ENCODE measurements around the gene TNS4. TPM values are rescaled to one million over a fixed set of nuclear protein-coding genes. Genes with fewer than 3 reads are reported as not detected.

TNS4 gene
- total RNA-seq, 1 donor from 2014 or later = not detected

DNA sequence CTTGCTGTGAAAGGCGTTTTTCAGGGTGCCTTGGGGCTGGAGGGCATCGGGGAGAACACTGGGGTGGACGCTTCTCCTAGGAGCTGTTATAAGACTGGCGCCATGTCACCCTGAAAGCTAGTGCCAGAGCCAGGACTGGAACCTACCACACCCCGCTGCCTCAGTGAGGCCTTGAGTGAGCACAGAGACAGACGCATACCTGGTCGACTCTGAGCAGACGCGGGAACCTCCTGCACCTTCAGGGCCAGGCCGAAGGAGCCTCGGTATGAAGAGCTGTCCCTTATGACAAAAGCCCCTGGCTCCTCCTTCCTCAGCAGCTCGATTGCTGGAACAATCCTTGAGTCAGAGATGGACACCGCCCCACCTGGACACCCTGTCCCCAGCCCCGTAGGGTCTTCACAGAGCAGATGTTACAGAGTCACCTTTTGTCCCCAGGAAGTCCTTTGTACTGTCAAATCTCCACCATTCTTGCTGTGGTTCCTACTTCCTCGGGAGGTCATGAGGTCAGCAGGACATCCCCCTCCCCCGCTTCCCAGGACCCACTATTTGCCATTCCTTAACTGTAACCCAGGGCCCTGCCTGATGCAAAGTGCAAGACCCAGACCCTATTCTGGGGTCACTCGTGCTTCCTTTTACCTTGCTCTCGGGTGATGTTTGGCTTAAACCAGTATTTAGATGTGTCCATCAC, 17.0 kb downstream of the TNS4 start:
- intact Hi-C loops (cut with DNase I) = no loop called here
- DNase-seq (ENCODE audit: missing footprints) (no peak), ATAC-seq (no peak)

DNA sequence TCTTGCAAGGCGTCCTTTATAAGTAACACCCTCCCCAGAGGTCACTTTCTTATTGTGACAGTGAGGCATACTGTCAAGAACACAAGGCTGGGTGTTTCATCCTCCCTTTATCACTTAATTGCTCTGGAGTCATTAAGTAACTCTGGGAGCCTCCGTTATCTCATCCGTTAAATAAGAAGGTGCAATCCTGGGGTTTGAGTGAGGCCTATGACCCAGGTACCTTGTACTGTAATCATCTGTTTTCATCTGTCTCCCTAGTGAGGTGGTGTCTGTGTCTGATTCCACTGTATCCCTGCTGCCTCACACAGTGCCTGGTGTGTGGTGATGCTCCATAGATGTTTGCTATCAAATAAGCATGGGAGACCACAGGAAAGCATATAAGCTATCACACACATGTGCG, 17.7 kb downstream of the TNS4 start:
- ATAC-seq (no peak), DNase-seq (ENCODE audit: missing footprints) (no peak)
- intact Hi-C loops (cut with DNase I) = no loop called here

DNA sequence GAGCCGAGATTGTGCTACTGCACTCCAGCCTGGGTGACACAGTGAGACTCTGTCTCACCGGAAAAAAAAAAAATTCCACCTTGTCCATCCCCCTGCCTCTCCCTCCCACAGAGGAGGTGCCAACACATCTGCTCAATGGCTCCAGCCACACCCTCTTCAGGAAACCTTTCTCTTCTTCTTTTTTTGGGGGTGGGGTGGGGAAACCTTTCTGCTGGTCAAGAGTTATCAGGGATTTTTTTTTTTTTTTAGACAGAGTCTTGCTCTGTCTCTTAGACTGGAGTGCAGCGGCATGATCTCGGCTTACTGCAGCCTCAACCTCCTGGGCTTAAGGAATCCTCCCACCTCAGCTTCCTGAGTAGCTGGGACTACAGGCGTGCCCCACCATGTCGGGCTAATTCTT, 18.7 kb downstream of the TNS4 start:
- intact Hi-C loops (cut with DNase I) = no loop called here
- no peak for DNase-seq (ENCODE audit: missing footprints)
- ATAC-seq = no peak

DNA sequence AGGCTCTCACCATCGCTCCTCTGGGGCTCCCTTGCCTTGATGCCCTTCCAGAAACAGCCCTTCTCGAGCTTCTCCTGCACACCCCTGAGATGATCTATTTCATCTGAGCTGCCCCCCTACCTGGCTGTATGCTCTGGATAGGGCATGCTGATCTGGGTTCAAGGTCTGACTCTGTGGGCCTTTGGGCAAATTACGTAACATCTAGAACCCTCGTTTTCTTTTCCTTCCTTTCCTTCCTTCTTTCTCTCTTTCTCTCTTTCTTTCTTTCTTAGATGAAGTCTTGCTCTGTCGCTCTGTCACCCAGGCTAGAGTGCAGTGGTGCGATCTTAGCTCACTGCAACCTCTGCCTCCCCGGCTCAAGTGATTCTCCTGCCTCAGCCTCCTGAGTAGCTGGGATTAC, 20.3 kb downstream of the TNS4 start:
- ATAC-seq (no peak), DNase-seq (ENCODE audit: missing footprints) (no peak)
- intact Hi-C loops (cut with DNase I) = no loop called here

DNA sequence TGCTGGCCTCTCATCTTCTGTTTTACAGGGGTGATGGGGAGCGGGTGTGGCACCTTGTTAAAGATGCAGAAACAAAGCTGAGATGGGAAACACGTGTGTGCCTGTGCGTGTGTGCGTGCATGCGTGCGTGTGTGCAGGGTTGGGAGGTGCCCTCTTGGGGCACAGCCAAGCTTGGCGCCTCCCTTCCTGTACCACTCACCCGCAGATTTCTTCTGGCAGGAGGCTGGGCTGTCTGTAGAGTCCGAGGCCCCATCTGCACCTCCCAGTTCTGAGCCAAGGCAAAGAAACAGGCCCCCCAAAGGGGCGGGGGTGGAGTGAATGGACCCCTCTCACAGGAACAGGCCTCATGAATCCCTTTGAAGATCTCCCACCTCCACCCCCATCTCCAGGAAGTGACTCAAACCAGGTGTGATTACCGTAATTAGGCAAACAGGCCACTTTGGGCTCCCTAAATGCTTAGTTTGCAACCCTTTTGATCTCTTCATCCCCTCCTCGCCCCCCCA, 20.9 kb downstream of the TNS4 start:
- intact Hi-C loops (cut with DNase I) = no loop called here
- DNase-seq (ENCODE audit: missing footprints) (no peak), ATAC-seq (no peak)

DNA sequence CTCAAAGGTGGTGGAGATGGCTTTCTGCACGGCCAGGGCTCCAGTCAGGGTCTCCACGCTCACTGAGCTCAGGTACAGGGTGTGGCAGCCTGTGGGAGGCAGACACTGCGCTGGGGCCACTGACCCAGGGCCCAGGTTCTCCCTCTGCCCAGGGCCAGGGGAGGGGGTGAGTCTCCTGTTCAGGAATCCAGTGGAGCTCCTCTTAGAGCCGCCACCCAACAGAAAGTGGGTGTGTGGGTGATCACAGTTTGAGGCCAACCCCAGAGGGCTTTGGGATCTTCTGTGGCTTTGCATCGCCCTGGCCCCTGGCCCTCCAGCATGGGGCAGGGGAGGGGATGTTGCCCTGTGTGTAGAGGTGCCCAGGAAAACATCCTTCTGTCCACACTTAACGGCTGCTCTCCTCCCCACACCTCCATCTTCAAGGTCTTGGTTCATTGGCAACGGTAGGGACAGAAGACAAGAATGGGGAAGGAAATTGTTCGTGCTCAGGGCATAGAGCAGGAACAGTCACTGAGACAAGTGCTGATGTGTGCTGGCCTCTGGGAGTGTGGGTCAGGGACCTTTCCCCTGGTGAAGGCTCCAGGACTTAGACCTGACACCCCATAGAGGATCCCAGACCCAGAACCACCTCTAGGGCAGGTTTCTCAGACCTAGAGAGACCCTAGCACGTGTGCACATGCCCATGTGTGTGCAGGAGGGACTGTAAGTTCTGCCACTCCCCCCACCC, 21.5 kb downstream of the TNS4 start:
- no peak for DNase-seq (ENCODE audit: missing footprints)
- no peak for ATAC-seq
- intact Hi-C loops (cut with DNase I) = no loop called here

DNA sequence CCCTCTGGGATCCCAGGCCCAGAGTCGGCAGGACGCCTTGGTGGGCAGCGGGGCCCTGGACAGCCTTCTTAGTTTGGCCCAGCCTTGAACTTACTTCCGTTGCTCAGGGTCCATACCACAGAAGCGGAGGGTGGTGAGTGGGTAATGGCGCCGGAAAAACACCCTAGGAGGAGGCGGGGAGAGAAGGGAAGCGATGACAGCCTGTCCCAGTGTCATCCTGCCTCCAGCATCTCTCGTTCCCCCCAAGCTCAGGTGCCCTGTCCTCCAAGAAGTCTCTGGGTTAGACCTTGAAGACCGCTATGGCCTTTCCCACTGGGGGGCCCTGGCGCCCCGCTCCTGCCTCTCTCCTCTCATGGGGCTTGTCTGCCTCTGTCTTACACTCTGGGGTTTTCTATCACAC, 22.9 kb downstream of the TNS4 start:
- no peak for DNase-seq (ENCODE audit: missing footprints)
- intact Hi-C loops (cut with DNase I) = no loop called here
- no peak for ATAC-seq

DNA sequence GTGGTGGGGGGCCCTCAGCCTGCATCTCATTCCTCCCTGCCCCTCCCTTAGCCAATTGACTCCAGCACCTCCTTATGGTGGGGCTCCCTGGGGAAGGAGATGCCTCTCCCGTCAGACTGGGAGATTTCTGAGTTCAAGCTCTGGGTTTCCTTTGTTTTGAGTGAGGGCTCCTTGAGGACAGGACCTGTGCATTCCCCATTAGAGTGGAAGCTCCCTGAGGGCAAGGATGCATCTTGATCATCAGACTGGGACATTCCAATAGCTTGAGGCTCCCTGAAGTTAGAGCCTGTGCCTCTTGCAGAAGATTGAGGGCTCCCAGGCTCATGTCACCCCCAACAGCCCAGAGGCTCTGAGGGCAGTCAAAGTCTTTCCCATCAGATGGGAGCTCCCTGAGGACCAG, 23.6 kb downstream of the TNS4 start:
- DNase-seq (ENCODE audit: missing footprints) = no peak
- intact Hi-C loops (cut with DNase I) = no loop called here
- no peak for ATAC-seq

DNA sequence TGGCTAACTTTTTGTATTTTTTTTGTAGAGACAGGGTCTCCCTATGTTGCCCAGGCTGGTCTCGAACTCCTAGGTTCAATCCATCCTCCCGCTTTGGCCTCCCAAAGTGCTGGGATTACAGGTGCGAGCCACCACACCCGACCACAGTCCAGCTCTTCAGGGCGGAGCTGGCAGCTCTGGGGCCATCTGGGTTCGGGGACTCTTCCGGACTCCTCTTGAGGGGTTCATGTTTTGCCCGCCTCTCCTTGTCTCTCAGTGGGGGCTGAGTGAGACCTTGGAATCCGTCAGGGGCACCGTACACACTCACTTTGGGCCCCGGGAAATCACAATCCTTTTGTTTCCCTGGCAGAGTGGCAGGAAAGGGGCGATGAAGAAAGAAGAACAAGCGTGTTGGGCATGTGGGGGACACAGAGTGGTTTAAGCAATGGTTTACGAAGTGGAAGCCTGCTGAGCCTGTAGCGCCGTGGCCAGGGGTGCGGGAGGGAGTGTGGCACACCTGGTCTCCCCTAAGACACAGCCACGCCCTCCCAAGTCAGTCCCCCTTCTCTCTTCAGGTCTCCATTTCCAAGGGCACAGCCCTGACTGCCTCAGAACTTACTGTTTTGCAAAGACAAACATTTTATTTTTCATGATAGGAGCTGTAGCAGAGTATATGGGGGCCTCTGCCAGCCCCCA, 26.1 kb downstream of the TNS4 start:
- DNase-seq (ENCODE audit: missing footprints) = no peak
- no peak for ATAC-seq
- intact Hi-C loops (cut with DNase I) = no loop called here

DNA sequence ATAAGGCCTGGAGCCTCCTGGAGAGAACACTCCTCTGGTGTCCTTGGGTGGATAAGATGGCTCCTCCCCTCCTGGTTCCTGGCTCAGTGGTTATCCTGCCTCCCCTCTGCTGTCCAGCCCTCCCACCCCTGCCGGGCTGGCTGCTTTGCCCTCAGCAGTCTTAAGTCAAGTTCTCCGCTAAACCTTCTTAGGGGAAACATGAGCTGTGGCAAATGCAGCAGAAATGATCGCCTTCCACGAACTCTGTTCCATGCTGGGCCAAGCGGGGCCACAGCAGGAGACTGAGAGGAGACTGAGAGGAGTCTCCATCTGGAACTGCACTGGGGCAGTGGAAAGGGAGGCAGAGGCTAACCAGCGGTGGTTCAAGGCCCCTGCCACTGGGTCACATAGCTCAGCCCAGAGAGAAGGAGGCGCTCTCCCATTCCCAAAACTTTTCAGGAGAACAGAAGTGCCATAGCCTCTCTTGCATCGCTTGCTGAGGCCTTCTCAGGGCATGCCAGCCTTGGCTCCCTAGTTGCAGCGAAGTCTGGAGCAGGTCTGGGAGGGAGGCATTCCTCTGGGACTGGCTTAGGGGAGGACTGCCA, 26.9 kb downstream of the TNS4 start:
- intact Hi-C loops (cut with DNase I) = no loop called here
- DNase-seq (ENCODE audit: missing footprints) (no peak), ATAC-seq (no peak)

DNA sequence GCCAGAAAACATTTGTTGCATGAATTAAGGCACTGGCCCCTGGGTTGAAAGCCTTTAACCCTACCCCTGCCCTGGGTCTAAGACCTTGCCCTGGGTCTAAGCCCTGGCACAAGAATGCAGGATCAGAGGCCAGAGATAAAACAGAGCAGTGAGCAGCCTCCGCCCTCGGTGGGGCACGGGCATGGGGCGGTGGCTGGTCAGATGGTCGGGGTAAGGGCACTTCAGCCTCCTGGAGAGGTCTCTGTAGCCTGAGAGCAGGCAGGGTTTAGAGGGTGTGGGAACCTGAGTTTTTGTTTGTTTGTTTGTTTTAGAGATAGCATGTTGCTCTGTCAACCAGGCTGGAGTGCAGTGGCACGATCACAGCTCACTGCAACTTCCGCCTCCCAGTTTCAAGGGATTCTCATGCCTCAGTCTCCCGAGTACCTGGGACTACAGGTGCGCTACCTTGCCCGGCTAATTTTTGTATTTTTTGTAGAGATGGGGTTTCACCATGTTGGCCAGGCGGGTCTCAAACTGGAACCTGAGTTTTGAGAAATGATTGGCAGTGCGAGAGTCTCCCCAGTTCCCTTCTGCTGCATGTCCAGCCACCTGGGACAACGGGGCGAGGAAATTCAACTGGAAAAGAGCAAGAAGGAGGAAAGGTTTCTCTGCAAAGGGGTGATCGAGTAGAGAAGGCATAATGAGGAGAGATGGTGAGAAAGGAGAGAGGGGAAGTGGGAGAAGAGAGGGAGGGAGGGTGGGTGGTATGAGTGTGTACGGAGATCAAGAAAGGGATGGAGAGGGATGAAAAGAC, 27.7 kb downstream of the TNS4 start:
- DNase-seq (ENCODE audit: missing footprints) = no peak
- intact Hi-C loops (cut with DNase I) = no loop called here

DNA sequence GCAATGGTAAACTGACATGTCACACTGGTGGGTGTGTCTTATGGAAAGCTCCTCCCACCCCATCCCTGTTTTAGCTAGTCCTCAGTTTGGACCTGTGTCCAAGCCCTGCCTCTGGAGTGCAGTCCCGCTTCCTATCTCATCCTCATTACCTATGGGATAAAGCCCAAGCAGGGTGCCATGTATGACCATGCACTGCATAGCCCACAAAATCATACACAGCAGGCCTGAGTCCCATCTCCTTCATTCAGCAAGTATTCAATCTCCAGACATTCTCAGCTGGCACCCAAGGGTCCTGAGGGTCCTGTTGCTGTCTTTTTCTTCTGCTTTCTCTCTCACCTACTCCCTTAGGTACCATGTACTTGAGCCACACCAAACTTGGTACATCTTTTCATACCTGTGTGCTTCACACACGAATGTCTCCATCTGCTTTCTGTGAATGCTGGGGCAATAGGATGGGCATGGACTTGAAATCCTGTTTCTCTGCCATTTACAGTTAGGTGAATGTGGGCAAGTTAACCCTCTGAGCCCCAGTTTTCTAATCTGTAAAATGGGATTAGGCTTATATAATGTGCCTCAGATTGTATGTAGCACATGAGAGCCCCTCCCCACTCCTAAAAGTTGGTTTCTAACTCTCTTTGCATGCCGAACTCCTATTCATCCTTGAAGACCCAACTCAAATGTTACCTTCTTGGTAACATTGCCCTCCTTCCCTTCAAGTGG, 28.5 kb downstream of the TNS4 start:
- intact Hi-C loops (cut with DNase I) = no loop called here
- no peak for ATAC-seq
- DNase-seq (ENCODE audit: missing footprints) = no peak

More for the DNA sequence above, 27.7 kb downstream of the TNS4 start:
- no peak for ATAC-seq

DNA sequence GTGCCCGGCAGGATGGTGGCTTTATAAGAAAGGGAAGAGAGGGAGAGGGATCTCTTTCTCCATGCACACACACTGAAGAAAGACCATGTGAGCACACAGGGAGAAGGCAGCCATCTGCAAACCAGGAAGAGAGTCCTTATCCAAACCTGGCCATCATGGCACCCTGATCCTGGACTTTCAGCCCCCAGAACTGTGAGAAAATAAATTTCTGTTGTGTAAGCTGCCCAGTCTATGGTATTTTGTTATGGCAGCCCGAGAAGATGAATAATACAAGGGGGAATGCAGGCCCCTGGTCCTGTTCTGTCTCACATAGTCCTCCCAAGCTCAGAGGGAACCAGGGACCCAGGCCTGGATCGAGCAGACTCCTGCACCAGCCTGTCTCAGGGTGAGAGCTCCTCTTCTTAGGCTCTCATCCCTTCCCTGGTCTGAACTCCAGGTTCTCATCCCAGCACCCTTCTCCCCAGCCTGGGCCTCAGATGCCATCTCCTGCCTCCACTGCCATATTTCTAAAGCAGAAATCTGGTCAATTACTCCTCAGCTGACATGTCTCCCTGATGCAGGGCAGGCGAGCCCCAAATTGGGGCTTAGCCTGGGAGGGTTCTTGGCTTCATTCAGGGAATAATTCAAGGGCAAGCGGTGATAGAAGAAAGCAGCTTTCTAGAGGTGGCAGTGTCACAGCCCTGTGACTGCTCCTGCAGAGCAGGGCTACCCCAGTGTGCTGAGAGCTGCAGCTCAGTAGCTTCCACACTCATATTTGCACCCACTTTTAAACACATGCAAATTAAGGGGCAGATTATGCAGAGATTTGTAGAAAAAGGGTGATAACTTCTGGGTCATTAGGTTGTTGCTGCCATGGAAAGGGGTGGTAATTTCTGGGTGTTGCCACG, 29.3 kb downstream of the TNS4 start:
- ATAC-seq (no peak), DNase-seq (ENCODE audit: missing footprints) (no peak)
- intact Hi-C loops (cut with DNase I) = no loop called here

DNA sequence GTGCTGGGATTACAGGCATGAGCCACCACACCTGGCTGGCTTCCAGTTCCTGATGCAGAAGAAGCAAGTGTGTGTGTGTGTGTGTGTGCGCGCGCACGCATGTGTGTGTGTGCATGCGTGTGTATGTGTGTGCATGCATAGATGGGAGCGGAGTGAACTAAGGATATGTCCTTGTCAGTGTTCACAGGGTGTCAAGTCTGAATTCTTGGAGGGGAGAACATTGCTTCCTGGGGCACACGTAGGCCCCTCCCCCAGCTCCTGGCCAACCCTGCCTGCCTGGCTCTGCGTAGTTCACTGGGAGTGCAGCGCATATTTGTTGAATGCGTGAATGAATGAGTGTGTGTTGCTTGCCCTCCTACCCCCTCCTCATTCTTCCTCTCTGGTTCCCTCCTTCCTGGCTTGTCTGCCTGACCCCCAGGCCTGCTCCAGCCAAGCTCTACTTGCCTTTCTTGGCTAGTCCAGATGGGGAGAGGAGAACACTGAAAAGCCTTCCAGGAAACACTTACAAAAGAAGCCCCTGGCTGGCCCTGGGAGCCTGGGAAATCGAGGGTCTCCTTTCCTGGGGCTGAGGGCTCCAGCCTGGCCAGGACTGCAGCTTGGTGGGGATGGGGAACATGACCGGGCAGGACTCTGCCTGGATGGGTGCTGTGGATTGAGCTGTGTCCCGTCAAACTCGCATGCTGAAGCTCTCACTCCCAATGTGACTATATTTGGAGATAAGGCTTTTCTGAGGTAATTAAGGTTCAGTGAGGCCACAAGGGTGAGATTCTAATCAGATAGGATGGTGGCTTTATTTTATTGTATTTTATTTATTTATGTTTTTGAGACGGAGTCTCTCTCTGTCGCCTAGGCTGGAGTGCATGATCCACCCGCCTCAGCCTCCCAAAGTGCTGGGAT, 30.2 kb downstream of the TNS4 start:
- intact Hi-C loops (cut with DNase I) = no loop called here
- no peak for ATAC-seq
- DNase-seq (ENCODE audit: missing footprints) = no peak

DNA sequence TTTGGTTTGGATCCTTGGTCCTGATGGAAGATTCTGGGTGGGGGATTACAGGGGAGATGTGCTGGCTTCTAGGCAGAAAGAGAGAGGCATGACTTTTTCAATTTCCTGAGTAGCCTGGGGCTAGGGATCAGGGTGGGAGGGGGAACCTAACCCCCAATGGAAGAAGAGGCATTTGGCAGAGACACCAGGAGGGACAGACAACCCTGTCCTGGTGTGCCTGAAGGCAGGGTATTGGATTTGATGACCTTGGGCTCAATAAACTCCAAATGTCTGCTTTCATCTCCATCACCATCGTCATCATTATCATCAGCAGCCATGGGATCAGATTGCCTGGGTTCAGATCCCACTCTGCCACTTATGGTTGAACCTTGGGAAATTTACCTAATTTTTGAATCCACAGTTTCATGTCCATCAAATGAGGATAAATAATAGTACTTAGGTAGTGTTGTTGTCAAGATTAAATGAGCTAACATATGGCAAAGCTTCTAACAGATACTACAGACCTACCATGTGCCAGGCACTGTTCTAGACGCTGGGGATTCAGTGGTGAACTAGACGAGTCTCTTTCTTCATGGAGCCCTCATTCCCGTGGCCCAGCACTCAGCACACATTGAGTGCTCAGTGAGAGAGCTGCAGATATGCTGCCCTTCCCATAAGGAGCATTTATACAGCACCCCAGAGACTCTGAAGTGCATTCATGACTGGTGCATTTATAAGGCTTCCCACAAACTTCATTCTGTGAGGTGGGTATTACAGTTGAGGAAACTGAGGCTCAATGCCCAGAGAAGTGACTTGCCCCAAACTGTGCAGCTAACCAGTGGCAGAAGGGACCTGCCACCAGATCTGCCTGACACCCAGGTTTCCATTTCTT, 31.4 kb downstream of the TNS4 start:
- intact Hi-C loops (cut with DNase I) = no loop called here
- no peak for ATAC-seq
- no peak for DNase-seq (ENCODE audit: missing footprints)
